ENCODE measurements around the gene SAMD4A.

SAMD4A gene

GRCh38 chr14:54642801-54643695 is 76.1 kb downstream of the SAMD4A start:
- H3K36me3 Mint-ChIP-seq = no peaks in the 10 kb centered on the region
- H3K27ac Mint-ChIP-seq = no peak overlapping the region
- no peaks in the 10 kb centered on the region for H3K9me3 Mint-ChIP-seq
- ATAC-seq (ENCODE audit: low read depth) (peak; percentile 38), DNase-seq (ENCODE audit: low spot score in 2 of 2) (peak in 1 of 2 donors; percentile 4)
- no peak overlapping the region for H3K4me3 Mint-ChIP-seq
- peaks cover 14% of the 10 kb centered on the region for H3K4me1 Mint-ChIP-seq
- no peaks in the 10 kb centered on the region for H3K27me3 Mint-ChIP-seq

DNA sequence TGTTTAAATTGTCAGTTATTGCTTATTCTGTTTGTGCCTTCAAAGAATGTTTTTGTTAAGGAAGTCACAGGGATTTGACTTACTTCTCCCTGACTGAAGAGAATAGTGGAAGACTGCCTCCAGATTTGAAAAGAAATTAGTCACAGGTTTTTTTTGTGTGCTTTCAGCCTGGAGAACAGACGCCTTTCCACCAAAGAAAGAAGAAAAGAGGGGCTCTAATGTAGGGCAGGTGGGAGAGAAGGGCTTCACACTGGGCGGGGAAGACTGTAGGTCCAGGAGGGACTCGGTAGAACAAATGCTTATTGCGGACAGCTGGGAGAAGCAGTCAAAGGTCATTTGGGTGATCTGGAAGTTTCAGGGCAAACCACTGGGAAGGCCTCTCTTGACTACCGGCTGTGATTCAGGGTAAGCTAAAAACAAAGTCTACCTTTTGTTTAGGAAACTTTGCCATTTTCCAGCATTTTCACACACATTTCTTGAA is 76.8 kb downstream of the SAMD4A start:
- DNase-seq (ENCODE audit: low spot score in 2 of 2) (no peak), ATAC-seq (ENCODE audit: low read depth) (no peak)
- Mint-ChIP-seq H3K27ac (no peak overlapping the region), H3K4me3 (no peak overlapping the region), H3K27me3 (no peaks in the 10 kb centered on the region), H3K9me3 (no peaks in the 10 kb centered on the region), H3K36me3 (no peaks in the 10 kb centered on the region), H3K4me1 (peaks cover 14% of the 10 kb centered on the region)

GRCh38 chr14:54645639-54646038 is 78.7 kb downstream of the SAMD4A start:
- H3K36me3 Mint-ChIP-seq = no peaks in the 10 kb centered on the region
- H3K27ac Mint-ChIP-seq = no peak overlapping the region

GRCh38 chr14:54646626-54647025 is 79.7 kb downstream of the SAMD4A start:
- Mint-ChIP-seq H3K27ac (no peak overlapping the region), H3K4me1 (peaks cover 11% of the 10 kb centered on the region), H3K9me3 (no peaks in the 10 kb centered on the region), H3K36me3 (no peaks in the 10 kb centered on the region), H3K4me3 (no peak overlapping the region), H3K27me3 (no peaks in the 10 kb centered on the region)
- ATAC-seq (ENCODE audit: low read depth) = no peak
- no peak for DNase-seq (ENCODE audit: low spot score in 2 of 2)

More at GRCh38 chr14:54645639-54646038, 78.7 kb downstream of the SAMD4A start:
- Mint-ChIP-seq H3K9me3 (no peaks in the 10 kb centered on the region), H3K27me3 (no peaks in the 10 kb centered on the region), H3K4me3 (no peak overlapping the region), H3K4me1 (peaks cover 18% of the 10 kb centered on the region)
- no peak for ATAC-seq (ENCODE audit: low read depth)
- no peak for DNase-seq (ENCODE audit: low spot score in 2 of 2)

DNA sequence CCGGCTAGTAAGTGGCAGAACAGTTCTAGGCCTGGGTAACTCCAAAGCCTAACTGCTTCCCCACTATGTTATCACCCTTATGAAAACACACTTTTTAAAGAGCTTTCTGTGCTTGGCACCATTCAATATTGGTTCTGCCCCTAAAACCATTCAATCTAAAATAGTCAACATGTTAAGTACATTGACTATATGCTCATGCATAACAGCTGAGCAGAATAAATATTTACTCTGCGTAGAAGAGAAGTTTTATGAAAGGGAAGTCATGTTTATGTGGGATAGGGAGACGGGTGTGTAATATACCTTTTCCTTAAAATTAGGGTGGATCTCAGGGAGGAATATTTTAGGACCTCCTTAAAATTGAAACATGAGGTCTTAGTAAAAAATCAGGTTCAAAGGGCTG is 80.5 kb downstream of the SAMD4A start:
- H3K9me3 Mint-ChIP-seq = no peaks in the 10 kb centered on the region
- ATAC-seq (ENCODE audit: low read depth) (no peak), DNase-seq (ENCODE audit: low spot score in 2 of 2) (no peak)
- H3K27ac Mint-ChIP-seq = no peak overlapping the region
- no peaks in the 10 kb centered on the region for H3K27me3 Mint-ChIP-seq
- H3K4me3 Mint-ChIP-seq = no peak overlapping the region
- H3K36me3 Mint-ChIP-seq = no peaks in the 10 kb centered on the region
- H3K4me1 Mint-ChIP-seq = peaks cover 8% of the 10 kb centered on the region

GRCh38 chr14:54649056-54649455 is 82.1 kb downstream of the SAMD4A start:
- peaks cover 6% of the 10 kb centered on the region for H3K4me1 Mint-ChIP-seq

GRCh38 chr14:54650331-54650958 is 83.5 kb downstream of the SAMD4A start:
- no peak overlapping the region for H3K4me3 Mint-ChIP-seq
- no peak for ATAC-seq (ENCODE audit: low read depth)
- peaks cover 7% of the 10 kb centered on the region for H3K36me3 Mint-ChIP-seq
- no peak for DNase-seq (ENCODE audit: low spot score in 2 of 2)
- H3K27ac Mint-ChIP-seq = no peak overlapping the region
- H3K27me3 Mint-ChIP-seq = no peaks in the 10 kb centered on the region
- no peaks in the 10 kb centered on the region for H3K9me3 Mint-ChIP-seq
- peaks cover 6% of the 10 kb centered on the region for H3K4me1 Mint-ChIP-seq

More at GRCh38 chr14:54649056-54649455, 82.1 kb downstream of the SAMD4A start:
- H3K4me3 Mint-ChIP-seq = no peak overlapping the region
- ATAC-seq (ENCODE audit: low read depth) (no peak), DNase-seq (ENCODE audit: low spot score in 2 of 2) (no peak)
- no peaks in the 10 kb centered on the region for H3K27me3 Mint-ChIP-seq
- peaks cover 3% of the 10 kb centered on the region for H3K36me3 Mint-ChIP-seq
- H3K27ac Mint-ChIP-seq = no peak overlapping the region
- no peaks in the 10 kb centered on the region for H3K9me3 Mint-ChIP-seq

DNA sequence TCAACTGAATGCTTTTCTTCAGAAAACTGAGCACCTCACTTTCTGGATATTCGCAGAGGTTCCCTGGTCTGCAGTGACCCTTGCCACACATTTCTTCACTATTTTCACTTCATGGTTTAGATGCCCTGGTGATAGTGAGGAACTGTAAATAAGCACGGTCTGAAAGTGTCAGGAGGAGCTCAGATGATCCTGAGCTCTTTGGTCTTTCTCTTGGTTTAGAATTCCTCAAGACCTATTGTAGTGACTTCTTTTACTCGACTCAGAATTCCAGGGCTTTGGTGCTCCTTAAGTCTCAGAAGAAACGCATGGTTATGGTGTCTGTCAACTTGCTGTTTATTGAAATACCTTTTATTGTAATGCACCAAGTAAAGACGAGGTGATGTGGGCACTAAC is 84.0 kb downstream of the SAMD4A start:
- ATAC-seq (ENCODE audit: low read depth) (no peak), DNase-seq (ENCODE audit: low spot score in 2 of 2) (no peak)
- H3K4me3 Mint-ChIP-seq = no peak overlapping the region
- H3K27me3 Mint-ChIP-seq = no peaks in the 10 kb centered on the region
- no peak overlapping the region for H3K27ac Mint-ChIP-seq
- peaks cover 7% of the 10 kb centered on the region for H3K36me3 Mint-ChIP-seq
- peaks cover 6% of the 10 kb centered on the region for H3K4me1 Mint-ChIP-seq
- no peaks in the 10 kb centered on the region for H3K9me3 Mint-ChIP-seq

DNA sequence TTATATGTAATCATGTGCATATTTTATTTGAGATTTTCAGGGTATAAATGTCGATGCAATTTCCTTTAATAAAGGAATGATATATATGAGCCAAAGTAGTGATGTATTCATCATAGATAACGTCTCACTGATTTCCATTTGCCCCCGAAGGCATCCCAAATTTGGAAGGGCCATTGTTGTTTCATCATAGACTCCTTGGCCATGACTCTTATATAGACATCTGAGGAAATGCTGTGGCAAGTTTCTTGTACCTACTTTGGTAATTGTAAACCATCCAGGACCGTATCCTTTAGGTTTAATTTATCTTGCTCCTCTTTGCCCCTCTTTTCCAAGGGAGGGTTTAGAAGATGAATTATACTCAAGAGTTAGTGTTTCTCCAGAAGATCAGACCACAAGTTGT is 84.7 kb downstream of the SAMD4A start:
- H3K4me3 Mint-ChIP-seq = no peak overlapping the region
- H3K27me3 Mint-ChIP-seq = no peaks in the 10 kb centered on the region
- no peaks in the 10 kb centered on the region for H3K9me3 Mint-ChIP-seq
- ATAC-seq (ENCODE audit: low read depth) (no peak), DNase-seq (ENCODE audit: low spot score in 2 of 2) (no peak)
- no peak overlapping the region for H3K27ac Mint-ChIP-seq
- H3K4me1 Mint-ChIP-seq = peaks cover 6% of the 10 kb centered on the region
- H3K36me3 Mint-ChIP-seq = peaks cover 7% of the 10 kb centered on the region

- no peaks in the 10 kb centered on the region for H3K9me3 Mint-ChIP-seq
- DNase-seq (ENCODE audit: low spot score in 2 of 2) = no peak
- H3K27ac Mint-ChIP-seq = no peak overlapping the region
- ATAC-seq (ENCODE audit: low read depth) = no peak
- H3K4me3 Mint-ChIP-seq = no peak overlapping the region
- peaks cover 7% of the 10 kb centered on the region for H3K36me3 Mint-ChIP-seq
- H3K27me3 Mint-ChIP-seq = no peaks in the 10 kb centered on the region
- H3K4me1 Mint-ChIP-seq = peaks cover 6% of the 10 kb centered on the region
Observed at GRCh38 chr14:54652188-54652587, 85.3 kb downstream of the SAMD4A start.

- ATAC-seq (ENCODE audit: low read depth) (no peak), DNase-seq (ENCODE audit: low spot score in 2 of 2) (no peak)
- H3K9me3 Mint-ChIP-seq = no peaks in the 10 kb centered on the region
- peaks cover 7% of the 10 kb centered on the region for H3K36me3 Mint-ChIP-seq
- no peaks in the 10 kb centered on the region for H3K27me3 Mint-ChIP-seq
- H3K4me1 Mint-ChIP-seq = peaks cover 6% of the 10 kb centered on the region
- H3K4me3 Mint-ChIP-seq = no peak overlapping the region
- H3K27ac Mint-ChIP-seq = no peak overlapping the region
Observed at GRCh38 chr14:54652605-54653052, 85.7 kb downstream of the SAMD4A start.

DNA sequence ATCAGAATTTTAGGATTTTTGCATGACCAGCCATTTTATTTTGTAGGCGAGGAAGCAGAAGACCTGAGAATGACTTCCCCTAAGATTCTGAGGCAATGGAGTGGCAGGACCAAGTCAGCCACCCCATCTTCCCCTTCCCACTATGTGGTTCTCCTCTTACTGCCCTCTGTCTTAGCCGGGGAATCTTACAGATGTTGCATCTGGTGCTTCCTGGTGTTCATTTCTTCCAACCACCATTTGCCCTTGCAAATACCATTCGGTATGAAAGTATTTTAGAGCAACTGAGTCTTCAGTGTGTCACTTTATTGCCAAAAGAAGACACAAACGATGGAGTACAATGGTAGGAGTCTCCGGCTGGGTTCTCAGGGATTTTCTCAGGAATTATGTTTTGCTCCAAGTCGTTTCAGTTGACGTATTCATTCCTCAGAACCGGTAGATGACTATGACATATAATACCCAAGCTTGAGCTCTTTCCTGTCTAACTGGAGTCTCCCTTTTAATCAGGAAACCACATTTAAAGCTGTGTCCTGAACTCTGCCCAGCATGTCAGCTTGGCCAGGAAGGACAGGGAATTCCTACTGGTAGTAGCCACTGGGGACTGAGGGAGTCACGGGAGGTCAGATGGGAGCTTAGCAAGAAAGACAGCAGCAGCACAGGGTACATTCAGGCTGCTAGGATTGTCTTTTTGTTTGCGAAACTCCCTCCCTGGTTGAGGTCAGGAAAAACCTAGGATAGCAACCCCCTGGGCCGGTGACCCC is 87.0 kb downstream of the SAMD4A start:
- ATAC-seq (ENCODE audit: low read depth) (no peak), DNase-seq (ENCODE audit: low spot score in 2 of 2) (no peak)
- Mint-ChIP-seq H3K4me3 (no peak overlapping the region), H3K27me3 (no peaks in the 10 kb centered on the region), H3K27ac (peak overlapping the region; percentile 65), H3K36me3 (peaks cover 10% of the 10 kb centered on the region), H3K9me3 (no peaks in the 10 kb centered on the region), H3K4me1 (peaks cover 6% of the 10 kb centered on the region)

DNA sequence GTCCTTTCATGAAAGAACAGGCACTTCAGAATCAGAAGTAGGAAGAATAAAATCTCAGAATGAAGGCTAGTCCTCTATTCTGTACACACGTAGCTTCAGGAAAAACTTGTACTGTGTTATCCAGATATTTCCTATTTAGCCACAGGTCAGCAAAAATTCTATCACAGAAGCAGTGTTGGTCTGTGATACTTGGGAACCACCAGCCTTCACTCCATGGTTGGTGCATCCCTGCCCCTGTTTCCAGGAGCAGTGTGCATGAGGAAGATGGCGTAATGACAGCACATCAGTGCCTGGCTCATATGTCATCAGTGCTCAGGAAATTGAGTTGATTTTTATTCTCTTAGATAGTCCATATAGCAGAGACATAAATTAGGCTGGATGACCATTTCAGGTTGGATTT is 87.7 kb downstream of the SAMD4A start:
- ATAC-seq (ENCODE audit: low read depth) = no peak
- no peaks in the 10 kb centered on the region for H3K27me3 Mint-ChIP-seq
- no peak for DNase-seq (ENCODE audit: low spot score in 2 of 2)
- no peak overlapping the region for H3K27ac Mint-ChIP-seq
- H3K36me3 Mint-ChIP-seq = peaks cover 10% of the 10 kb centered on the region
- H3K9me3 Mint-ChIP-seq = no peaks in the 10 kb centered on the region
- H3K4me3 Mint-ChIP-seq = no peak overlapping the region
- peaks cover 9% of the 10 kb centered on the region for H3K4me1 Mint-ChIP-seq

- no peak overlapping the region for H3K27ac Mint-ChIP-seq
- H3K36me3 Mint-ChIP-seq = peaks cover 13% of the 10 kb centered on the region
- no peaks in the 10 kb centered on the region for H3K27me3 Mint-ChIP-seq
- DNase-seq (ENCODE audit: low spot score in 2 of 2) (no peak), ATAC-seq (ENCODE audit: low read depth) (no peak)
- no peak overlapping the region for H3K4me3 Mint-ChIP-seq
- H3K4me1 Mint-ChIP-seq = peaks cover 9% of the 10 kb centered on the region
- no peaks in the 10 kb centered on the region for H3K9me3 Mint-ChIP-seq
Observed at GRCh38 chr14:54658836-54659235, 91.9 kb downstream of the SAMD4A start.

All from memory B cell (primary cell).